NCI-H82 treated with DMSO at 0.1 percent for 48 hours (cell line): ENCODE measurements around the gene IGFLR1.
"Not testable (repeated sequence)": the region's sequence is repeated elsewhere in the genome, so short reads cannot be mapped to it uniquely, and the experiment has no call there.

Experiments used
- DNase-seq: peaks from one replicate; lab custom pipeline; 2025; ENCODE audit not compliant: unreplicated experiment; lab: John Stamatoyannopoulos, UW

The IGFLR1 gene

GRCh38 chr19:35777086-35777841 lies 35.0 kb upstream of the IGFLR1 start:
- DNase-seq = no peak

GRCh38 chr19:35776102-35776788 lies 34.0 kb upstream of the IGFLR1 start:
- no peak for DNase-seq

- peak; percentile 95 for DNase-seq
Measured at GRCh38 chr19:35775298-35776101, 33.2 kb upstream of the IGFLR1 start, which contains the start of gene ARHGAP33. Gene ARHGAP33 (plus strand): TSS chr19:35775564. CDS start chr19:35775659, 95 bp downstream.

- no peak for DNase-seq
Measured at GRCh38 chr19:35775046-35775297, 32.7 kb upstream of the IGFLR1 start.

GRCh38 chr19:35774274-35775045 lies 32.2 kb upstream of the IGFLR1 start:
- DNase-seq = peak; percentile 78

- no peak for DNase-seq
Measured at GRCh38 chr19:35773020-35773806, 31.0 kb upstream of the IGFLR1 start.

- DNase-seq = not testable (repeated sequence)
Measured at GRCh38 chr19:35772362-35772761, 30.1 kb upstream of the IGFLR1 start.

GRCh38 chr19:35768082-35768421 lies 25.8 kb upstream of the IGFLR1 start:
- no peak for DNase-seq

GRCh38 chr19:35767288-35768081 lies 25.2 kb upstream of the IGFLR1 start:
- DNase-seq = no peak

GRCh38 chr19:35766571-35767104 lies 24.4 kb upstream of the IGFLR1 start:
- no peak for DNase-seq

GRCh38 chr19:35764432-35765315 lies 22.4 kb upstream of the IGFLR1 start:
- no peak for DNase-seq

GRCh38 chr19:35760711-35761349 lies 18.6 kb upstream of the IGFLR1 start:
- DNase-seq = no peak

GRCh38 chr19:35759697-35760096 lies 17.4 kb upstream of the IGFLR1 start:
- DNase-seq = no peak

- DNase-seq = peak; percentile 99
Measured at GRCh38 chr19:35757749-35758608, 15.7 kb upstream of the IGFLR1 start, which contains the start of gene PROSER3. Gene PROSER3 (plus strand): TSS chr19:35758176. CDS start chr19:35758216, 40 bp downstream.

- DNase-seq = no peak
Measured at GRCh38 chr19:35757231-35757748, 15.0 kb upstream of the IGFLR1 start.

- DNase-seq = no peak
Measured at GRCh38 chr19:35756377-35757230, 14.4 kb upstream of the IGFLR1 start, which contains the start of gene HSPB6. Gene HSPB6 (minus strand): TSS chr19:35757029. CDS start chr19:35757008, 21 bp downstream.
